Body of pancreas (tissue), 4 donors: ENCODE measurements around the gene ARHGEF28. TPM values are rescaled to one million over a fixed set of nuclear protein-coding genes. Genes with fewer than 3 reads are reported as not detected.
A peak's percentile ranks its signal among the peaks of the same experiment; 100 is the strongest.

Experiments
- ATAC-seq: fragments of 150-250 bp; one replicate; pipeline ENCODE4 v1.9.1; 2016
- DNase-seq, 4 donors: peaks; one replicate each; pipeline ENCODE4 v3.0.0-alpha.2; 2019
- H3K27ac ChIP-seq, 4 donors: fragments of 200-600 bp; sonication (generic); 1 replicate in 3 of 4; 2 replicates in 1 of 4; pipeline versions ENCODE4 v1.5.1 to v1.6.1; 2016 to 2019; ENCODE audit warnings: mild to moderate bottlenecking in 1 of 4, mixed read lengths in 1 of 4, moderate library complexity in 1 of 4
- H3K27me3 ChIP-seq, 2 donors: fragments of 200-600 bp; sonication (generic); one replicate each; pipeline ENCODE4 v1.6.0; 2016; ENCODE audit warnings: mild to moderate bottlenecking in 1 of 2
- H3K36me3 ChIP-seq, 2 donors: fragments of 200-600 bp; sonication (generic); replicated peaks in 1 of 2; 2 replicates each; pipeline ENCODE4 v1.5.1; 2016; ENCODE audit warnings: low read depth in 2 of 2; ENCODE audit not compliant: insufficient read depth in 1 of 2
- H3K4me1 ChIP-seq: fragments of 200-600 bp; sonication (generic); one replicate; pipeline ENCODE4 v1.6.0; 2016
- H3K4me3 ChIP-seq, 2 donors: fragments of 200-600 bp; sonication (generic); 1 replicate in 1 of 2; 2 replicates in 1 of 2; pipeline ENCODE4 v1.5.1; 2016 to 2019
- H3K9me3 ChIP-seq, 3 donors: fragments of 200-600 bp; sonication (generic); 1 replicate in 2 of 3; 2 replicates in 1 of 3; pipeline ENCODE4 v1.5.1; 2016
- POLR2A ChIP-seq, 3 donors: fragments of 450-650 bp; IDR thresholded peaks; one replicate each; pipeline ENCODE4 v1.6.1; 2016; ENCODE audit warnings: antibody characterized with exemption in 3 of 3, mild to moderate bottlenecking in 2 of 3
- WGBS, 2 donors: methylation state at CpG; one replicate each; pipeline ENCODE4 v1.1.5; 2017; 5-methylcytosine and 5-hydroxymethylcytosine counted together
- intact Hi-C: fragments of 100-400 bp; cut with DNase I; formaldehyde crosslinking; loops from one replicate; pipeline ENCODE4 v1.15.1; 2023
- total RNA-seq, 2 donors: library from RNA; depleted of rRNA; stranded (reverse); fragments of >200 nt; gene quantifications; one replicate each; pipeline ENCODE4 v1.1.0, GENCODE V29; 2016
- TF ChIP-seq, protein P1 (sequence below), 7 experiments: fragments of 450-650 bp in 4 of 7; fragments of 200-600 bp in 3 of 7; sonication (generic) in 3 of 7; IDR thresholded peaks; one replicate each; pipeline ENCODE4 v1.5.1; 2016 to 2019; ENCODE audit warnings: antibody characterized with exemption in 7 of 7

ARHGEF28 gene
- total RNA-seq, 2 donors from 2014 or later, result 63.0 to 67.2 TPM

GRCh38 chr5:73728493-73729273, 102.7 kb downstream of the ARHGEF28 start:
- peak; percentile 69 to 80 (median 76) for DNase-seq
- 17 to 27% methylated on average over 7 of the region's 7 CpGs for WGBS, 2 donors
- intact Hi-C loops, result no loop called here
- H3K4me1 ChIP-seq, result peaks cover 78% of the 10 kb centered on the region
- no peaks in the 10 kb centered on the region for H3K9me3 ChIP-seq
- TF ChIP-seq, protein P1, sequence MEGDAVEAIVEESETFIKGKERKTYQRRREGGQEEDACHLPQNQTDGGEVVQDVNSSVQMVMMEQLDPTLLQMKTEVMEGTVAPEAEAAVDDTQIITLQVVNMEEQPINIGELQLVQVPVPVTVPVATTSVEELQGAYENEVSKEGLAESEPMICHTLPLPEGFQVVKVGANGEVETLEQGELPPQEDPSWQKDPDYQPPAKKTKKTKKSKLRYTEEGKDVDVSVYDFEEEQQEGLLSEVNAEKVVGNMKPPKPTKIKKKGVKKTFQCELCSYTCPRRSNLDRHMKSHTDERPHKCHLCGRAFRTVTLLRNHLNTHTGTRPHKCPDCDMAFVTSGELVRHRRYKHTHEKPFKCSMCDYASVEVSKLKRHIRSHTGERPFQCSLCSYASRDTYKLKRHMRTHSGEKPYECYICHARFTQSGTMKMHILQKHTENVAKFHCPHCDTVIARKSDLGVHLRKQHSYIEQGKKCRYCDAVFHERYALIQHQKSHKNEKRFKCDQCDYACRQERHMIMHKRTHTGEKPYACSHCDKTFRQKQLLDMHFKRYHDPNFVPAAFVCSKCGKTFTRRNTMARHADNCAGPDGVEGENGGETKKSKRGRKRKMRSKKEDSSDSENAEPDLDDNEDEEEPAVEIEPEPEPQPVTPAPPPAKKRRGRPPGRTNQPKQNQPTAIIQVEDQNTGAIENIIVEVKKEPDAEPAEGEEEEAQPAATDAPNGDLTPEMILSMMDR (IDR thresholded peaks at IDR 0.05), result no peak
- peak in 1 of 3 donors; percentile 16 for TF ChIP-seq POLR2A (IDR thresholded peaks at IDR 0.05)
- no peaks in the 10 kb centered on the region for H3K36me3 ChIP-seq
- ATAC-seq, result peak; percentile 93
- H3K27me3 ChIP-seq, result no peaks in the 10 kb centered on the region
- H3K4me3 ChIP-seq, result no peak overlapping the region
- H3K27ac ChIP-seq, result peak overlapping the region; percentile 65 to 82 (median 80)

GRCh38 chr5:73729329-73729728, 103.3 kb downstream of the ARHGEF28 start:
- DNase-seq (peak; percentile 22 to 37 (median 32)), ATAC-seq (peak; percentile 67)
- intact Hi-C loops, result no loop called here
- Histone ChIP-seq H3K4me3 (no peak overlapping the region), H3K27ac (peak overlapping the region; percentile 65 to 82 (median 80)), H3K36me3 (no peaks in the 10 kb centered on the region), H3K4me1 (peaks cover 76% of the 10 kb centered on the region), H3K27me3 (no peaks in the 10 kb centered on the region), H3K9me3 (no peaks in the 10 kb centered on the region)
- TF ChIP-seq POLR2A (IDR thresholded peaks at IDR 0.05), result no peak
- TF ChIP-seq, protein P1 (IDR thresholded peaks at IDR 0.05), result peak in 4 of 7 experiments; percentile 34 to 47 (median 40)
- WGBS, 2 donors, result 27 to 36% methylated on average over 3 of the region's 3 CpGs

GRCh38 chr5:73732045-73732444, 106.0 kb downstream of the ARHGEF28 start:
- DNase-seq, result no peak
- Histone ChIP-seq H3K27ac (no peak overlapping the region), H3K4me3 (no peak overlapping the region), H3K27me3 (no peaks in the 10 kb centered on the region), H3K36me3 (no peaks in the 10 kb centered on the region), H3K9me3 (no peaks in the 10 kb centered on the region), H3K4me1 (peaks cover 53% of the 10 kb centered on the region)
- TF ChIP-seq POLR2A (IDR thresholded peaks at IDR 0.05), result no peak
- TF ChIP-seq, protein P1 (IDR thresholded peaks at IDR 0.05), result no peak
- intact Hi-C loops, result no loop called here
- no peak for ATAC-seq
- 93 to 94% methylated on average over 2 of the region's 2 CpGs for WGBS, 2 donors

- Histone ChIP-seq H3K4me1 (peaks cover 41% of the 10 kb centered on the region), H3K9me3 (no peaks in the 10 kb centered on the region), H3K36me3 (no peaks in the 10 kb centered on the region), H3K27me3 (no peaks in the 10 kb centered on the region), H3K4me3 (no peak overlapping the region), H3K27ac (no peak overlapping the region)
- peak; percentile 23 to 60 (median 40) for DNase-seq
- intact Hi-C loops, result no loop called here
- ATAC-seq, result no peak
- WGBS, 2 donors, result 52 to 55% methylated on average over 1 of the region's 1 CpG
- TF ChIP-seq, protein P1 (IDR thresholded peaks at IDR 0.05), result no peak
- no peak for TF ChIP-seq POLR2A (IDR thresholded peaks at IDR 0.05)
These were observed 107.2 kb downstream of the ARHGEF28 start for GRCh38 chr5:73733219-73733618.
